ENCODE measurements around the gene ANXA6.
"Not testable (repeated sequence)": the region's sequence is repeated elsewhere in the genome, so short reads cannot be mapped to it uniquely, and the experiment has no call there.

ANXA6 gene
- total RNA-seq, result 336 reads per million, percentile 96 among the genes with 10 or more reads in this experiment

DNA sequence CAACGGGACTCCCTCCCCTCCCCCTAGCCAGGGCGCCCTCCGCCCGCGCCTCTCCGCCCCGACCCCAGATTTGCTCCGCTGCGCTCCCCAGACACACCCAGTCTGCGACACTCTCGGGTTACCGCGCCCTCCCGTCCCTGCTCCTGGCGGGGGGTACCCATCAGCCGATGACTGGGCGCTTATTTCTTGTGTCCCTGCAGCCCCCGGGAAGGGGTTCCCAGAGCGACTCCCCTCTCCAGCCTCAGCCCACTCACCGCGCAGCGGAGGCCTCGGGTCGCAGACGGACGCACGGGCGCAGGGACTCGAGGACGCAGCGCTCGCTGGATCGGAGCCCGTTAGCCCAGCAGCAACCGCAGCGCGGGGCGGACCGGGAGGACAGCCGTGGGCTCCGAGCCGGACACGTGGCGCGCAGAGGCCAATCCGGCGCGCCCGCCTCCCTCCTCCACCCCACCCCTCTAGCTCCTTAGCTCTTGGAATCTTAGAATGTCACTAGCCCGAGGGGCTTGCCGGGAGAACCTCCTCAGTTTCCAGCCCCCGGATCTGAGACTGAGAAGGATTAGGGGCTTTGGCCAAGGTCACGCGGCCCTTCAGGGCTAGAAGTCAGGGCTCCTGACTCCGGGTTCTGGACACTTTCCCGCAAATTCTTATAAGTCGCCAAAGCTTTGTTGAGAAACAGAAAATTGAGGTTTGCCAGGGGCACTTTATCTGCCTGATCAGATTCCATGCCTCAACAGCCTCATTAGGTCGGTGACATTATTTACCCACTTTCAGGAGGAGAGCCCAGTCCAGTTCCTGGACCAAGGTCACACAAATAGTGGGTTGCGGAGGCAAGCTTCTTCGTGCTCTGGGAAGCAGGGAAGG is at the start of gene ANXA6:
Gene ANXA6, minus strand, starts transcription at position 354 of the 861 bp plus-strand sequence. CDS start 9,878 bp downstream, outside the sequence.
- peak; percentile 59 for DNase-seq

DNA sequence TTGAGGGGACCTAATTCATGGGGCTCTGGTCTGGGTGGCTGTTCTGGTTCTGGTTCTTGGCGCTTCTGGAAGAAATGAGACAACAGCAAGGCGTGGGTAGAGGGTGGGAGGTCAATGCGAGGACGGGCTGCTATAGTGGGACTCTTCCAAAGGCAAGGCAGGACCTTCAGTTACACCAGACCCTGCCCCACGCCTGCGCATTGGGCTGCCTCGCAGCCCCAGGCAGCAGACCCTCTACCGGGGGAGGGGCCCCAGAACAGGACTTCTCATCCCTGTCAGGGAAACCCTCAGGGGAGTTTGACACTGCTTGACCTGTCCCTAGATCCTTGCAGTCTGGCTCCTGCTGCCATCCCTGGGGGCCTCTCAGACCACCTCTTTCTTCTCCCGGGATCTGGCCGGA is 47.8 kb upstream of the ANXA6 start:
- no peak for DNase-seq

DNA sequence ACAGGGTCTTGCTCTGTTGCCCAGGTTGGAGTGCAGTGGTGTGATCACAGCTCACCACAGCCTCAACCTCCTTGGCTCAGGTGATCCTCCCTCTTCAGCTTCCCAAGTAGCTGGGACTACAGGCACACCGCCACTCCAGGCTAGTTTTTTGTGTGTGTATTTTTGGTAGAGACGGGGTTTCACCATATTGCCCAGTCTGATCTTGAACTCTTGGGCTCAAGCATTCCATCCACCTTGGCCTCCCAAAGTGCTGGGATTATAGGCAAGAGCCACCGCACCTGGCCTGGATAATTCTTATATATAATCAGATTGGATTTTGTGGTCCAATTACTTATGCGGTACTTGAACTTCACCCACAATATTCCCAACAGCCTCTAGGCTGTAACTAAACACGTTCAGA is 46.5 kb upstream of the ANXA6 start:
- DNase-seq, result no peak

DNA sequence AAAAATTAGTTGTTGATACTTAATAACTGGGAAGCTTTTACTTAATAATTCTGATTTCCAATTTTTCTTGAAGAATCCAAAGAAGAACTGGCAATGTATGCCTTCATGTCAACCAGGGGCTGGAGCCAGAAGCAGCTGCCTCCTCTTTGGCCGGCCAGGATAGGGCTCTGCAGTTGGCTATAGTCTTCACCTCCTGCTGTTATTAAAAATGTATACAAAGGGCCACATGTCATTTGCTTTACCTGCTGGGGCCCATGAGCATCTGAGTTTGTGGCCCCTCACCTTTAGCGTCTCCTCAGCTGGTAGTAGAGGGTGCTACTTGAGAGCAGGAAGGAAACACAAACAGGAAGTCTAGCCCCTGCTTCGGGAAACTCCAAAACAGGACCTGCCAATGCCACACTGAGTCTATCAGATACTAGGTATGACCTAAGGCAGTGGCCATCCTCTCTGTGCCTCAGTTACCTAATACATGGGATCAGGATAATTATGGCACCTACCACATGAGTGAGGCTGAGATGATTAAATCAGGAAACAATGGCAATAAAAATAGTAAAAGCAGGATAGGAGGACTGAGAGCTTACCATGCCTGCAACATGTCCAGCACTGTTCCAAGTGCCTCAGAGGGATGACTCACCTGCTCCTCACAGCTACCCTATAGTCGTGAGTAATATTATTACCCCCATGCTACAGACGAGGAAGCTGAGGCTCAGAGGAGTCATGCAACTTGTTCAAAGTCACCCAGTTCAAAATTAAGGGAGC is 45.0 kb upstream of the ANXA6 start:
- DNase-seq, result peak; percentile 30

DNA sequence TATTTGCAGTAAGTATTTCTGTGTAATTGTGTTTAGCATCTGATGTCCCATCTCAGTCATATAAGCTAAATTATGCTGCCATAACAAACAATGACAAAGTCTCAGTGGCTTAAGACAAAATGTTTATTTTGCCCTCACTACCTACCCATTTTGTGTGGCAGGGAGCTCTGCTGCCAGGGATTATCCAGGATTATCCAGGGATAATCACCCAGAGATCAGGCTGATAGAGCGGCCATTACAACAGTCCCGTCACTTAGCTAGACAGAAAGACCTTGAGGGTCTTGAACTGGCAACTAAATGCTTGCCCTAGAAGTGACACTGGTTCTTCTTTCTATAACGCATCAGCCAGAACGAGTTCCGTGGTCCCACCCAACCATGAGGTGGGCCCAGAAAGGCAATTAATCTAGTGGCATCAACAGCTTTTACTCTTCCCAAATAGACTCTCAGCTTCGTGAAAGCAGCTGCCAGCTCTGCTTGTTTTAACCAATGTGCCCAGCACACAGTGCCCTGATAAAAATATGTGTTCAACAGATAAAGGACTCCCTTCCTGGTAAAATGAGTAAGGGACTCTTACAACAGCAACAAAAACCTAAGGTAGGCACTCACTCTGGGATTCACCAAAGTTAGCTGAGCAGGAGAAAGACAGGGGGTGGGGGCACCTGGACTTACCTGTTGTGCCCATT is 43.5 kb upstream of the ANXA6 start:
- DNase-seq, result no peak

DNA sequence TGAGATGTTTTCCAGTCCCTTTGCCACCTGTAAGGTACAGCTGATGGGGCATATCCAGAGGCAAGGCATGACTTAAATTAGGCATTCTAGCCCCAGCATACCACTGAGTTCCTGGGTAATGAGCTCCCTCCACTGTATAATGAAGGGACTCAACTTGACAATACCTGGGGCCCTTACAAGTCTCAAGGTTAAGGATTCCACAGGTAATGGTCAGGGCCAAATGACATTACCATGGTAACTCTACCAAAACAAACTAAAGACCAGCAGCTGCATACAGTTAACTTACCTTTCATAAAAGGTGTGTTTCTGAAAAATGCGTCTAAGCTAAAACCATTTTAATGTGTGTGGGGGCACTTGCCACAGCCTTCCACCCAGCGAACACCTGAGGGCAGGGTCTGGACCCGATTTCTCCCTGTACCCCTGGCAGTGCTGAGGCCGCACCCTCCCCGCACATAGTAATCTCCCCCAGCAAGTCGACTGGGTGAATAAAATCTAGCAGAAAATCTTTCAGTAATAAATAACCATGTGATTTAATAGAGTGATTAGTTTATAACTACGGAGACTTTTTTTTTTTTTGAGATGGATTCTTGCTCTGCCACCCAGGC is 42.1 kb upstream of the ANXA6 start:
- DNase-seq, result no peak

DNA sequence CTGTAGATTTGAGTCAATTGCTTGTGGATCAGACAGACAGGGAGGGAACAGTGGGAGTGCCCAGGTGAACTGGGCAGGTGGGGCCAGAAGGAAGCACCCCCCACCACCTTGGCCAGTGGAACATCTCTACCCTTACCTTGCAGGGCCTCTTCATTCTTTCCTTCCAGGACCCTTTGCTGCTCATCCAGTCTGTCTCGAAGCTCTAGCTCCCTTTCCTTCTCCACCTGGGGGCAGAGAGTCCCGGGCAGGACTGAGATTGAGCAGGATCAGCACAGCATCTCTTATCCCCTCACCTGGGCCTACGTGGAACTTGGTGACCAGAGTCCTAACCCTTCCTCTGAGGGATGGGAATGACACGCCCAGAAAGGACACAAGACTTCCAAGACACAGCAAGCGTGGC is 41.3 kb upstream of the ANXA6 start:
- DNase-seq, result no peak

DNA sequence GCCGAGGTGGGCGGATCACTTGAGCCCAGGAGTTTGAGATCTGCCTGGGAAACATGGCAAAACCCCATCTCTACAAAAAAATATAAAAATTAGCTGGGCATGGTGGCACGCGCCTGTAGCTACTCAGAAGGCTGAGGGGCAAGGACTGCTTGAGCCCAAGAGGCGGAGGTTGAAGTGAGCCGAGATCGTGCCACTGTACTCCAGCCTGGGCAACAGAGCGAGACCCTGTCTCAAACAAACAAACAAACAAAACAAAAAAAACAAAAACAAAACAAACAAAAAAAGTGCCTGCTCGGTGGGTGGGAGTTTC is 39.7 kb upstream of the ANXA6 start:
- DNase-seq, result not testable (repeated sequence)

DNA sequence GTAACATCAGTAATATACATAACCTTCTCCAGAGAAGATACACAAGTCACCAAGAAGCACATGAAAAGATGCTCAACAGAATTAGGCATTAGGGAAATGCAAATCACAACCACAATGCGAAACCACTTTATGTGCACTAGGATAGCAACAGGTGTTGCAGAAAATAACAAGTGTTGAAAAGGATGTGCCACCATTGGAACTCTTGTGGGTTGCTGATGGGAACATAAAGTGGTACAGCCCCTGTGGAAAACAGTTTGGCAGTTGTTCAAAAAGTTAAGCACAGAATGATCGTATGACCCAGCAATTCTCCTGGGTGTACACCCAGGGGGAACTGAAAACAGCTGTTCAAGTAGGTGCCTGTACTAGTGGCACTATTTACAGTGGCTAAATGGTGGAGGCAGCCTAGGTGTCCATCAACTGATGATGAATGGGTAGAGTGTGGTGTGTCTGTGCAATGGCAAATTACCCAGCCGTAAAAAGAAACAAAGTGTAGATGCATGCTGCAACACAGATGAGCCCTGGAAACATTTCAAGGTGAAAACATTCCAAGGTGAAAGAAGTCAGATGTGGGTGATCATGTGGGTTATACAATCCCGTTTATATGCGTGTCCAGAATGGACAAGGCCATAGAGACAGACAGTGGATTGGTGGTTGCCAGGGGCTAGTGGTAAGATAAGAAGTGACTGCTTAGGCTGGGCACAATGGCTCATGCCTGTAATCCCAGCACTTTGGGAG is 39.1 kb upstream of the ANXA6 start:
- DNase-seq, result no peak

DNA sequence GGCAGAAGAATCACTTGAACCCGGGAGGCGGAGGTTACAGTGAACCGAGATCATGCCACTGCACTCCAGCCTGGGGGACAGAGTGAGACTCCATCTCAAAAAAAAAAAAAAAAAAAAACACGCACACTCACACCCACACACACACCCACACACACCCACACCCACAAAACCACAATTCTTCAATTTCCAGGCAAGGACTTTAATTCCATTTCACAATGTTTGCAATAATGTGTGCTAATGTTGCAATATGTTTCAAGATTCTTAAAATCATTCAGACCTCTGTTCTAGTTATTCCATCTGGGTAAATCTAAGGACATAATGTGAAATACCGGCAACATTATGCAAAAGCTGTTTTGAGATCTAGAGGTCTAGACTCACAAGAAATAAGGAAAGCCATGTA is 38.0 kb upstream of the ANXA6 start:
- DNase-seq, result no peak

DNA sequence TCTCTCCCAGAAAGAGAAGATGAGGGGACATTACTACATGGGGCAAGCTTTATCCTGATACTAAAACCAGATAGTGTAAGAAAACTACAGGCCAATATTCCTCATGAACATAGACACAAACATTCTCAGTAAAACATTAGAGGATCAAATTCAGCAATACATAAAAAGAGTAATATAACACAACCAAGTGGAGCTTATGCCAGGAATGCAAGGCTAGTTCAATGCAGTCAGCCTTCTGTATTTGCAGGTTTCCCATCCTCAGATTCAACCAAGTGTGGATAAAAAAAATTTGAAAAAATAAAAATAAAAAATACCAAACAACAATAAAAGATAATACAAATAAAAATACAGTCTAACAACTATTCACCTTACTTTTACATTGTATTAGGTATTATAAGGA is 35.0 kb upstream of the ANXA6 start:
- DNase-seq, result no peak

DNA sequence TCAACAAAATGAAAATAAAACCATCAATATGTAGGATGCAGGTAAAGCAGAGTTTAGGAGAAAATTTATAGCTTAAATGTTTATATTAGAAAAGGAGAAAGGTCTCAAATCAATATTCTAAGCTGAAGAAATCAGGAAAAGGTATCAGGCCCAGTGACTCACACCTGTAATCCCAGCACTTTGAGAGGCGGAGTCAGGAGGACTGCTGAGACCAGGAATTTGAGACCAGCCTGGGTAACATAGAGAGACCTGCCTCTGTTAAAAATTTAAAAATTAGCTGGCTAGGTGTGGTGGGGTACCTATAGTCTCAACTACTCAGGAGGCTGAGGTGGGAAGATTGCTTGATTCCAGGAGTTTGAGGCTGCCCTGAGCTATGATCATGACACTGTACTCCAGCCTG is 34.1 kb upstream of the ANXA6 start:
- no peak for DNase-seq

DNA sequence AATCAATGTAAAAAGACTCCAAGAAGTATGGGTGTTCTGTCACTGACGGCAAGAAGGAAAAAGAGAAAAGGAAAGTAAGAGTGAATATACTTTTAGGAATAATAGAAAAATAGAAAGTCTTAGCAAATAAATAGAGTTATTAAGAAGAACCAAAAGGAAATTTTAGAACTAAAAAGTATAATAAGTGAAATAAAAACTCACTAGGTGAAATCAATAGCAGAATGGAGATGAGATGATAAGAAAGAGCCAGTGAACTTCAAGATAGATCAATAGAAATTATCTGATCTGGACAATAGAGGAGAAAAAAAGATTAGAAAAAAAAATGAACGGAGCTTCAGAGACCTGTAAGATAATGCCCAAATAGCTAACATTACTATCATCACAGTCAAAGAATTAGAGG is 31.6 kb upstream of the ANXA6 start:
- DNase-seq, result no peak

DNA sequence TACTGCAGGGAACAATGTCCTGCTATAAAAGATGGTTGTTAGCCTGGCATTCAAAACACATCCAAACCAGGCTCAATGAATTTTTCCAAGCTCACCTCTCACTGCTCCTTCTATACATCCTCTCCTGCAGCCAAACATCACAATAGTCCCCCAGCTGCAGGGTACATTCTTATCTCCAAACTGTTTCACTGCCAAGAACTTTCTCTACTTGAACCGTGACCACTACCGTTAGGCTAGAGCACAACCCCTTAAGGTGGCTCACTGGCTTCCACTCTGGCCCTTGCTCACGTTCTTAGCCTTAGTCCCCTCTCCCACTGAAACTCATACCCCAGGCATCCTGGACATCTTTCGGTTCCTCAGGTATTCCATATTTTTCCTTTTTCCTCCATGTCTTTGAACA is 29.0 kb upstream of the ANXA6 start:
- no peak for DNase-seq

DNA sequence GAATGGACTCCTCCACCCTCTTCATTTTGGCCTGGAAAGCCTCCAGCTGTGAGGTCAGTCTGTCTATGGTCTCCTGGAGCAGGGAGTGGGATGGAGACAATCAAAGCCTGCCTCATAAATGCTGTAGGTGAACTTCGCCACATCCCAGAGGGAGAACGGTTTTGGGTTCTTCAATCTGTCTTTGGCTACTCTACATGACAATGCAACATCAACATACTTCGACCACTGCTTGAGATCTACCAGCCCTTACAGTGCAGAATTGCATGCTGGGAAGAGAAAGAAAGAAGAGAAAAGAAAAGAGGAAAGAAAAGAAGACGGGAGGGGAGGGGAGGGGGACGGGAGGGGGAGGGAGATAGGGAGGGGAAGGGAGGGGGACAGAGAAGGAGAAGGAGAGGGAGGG is 28.5 kb upstream of the ANXA6 start:
- no peak for DNase-seq

DNA sequence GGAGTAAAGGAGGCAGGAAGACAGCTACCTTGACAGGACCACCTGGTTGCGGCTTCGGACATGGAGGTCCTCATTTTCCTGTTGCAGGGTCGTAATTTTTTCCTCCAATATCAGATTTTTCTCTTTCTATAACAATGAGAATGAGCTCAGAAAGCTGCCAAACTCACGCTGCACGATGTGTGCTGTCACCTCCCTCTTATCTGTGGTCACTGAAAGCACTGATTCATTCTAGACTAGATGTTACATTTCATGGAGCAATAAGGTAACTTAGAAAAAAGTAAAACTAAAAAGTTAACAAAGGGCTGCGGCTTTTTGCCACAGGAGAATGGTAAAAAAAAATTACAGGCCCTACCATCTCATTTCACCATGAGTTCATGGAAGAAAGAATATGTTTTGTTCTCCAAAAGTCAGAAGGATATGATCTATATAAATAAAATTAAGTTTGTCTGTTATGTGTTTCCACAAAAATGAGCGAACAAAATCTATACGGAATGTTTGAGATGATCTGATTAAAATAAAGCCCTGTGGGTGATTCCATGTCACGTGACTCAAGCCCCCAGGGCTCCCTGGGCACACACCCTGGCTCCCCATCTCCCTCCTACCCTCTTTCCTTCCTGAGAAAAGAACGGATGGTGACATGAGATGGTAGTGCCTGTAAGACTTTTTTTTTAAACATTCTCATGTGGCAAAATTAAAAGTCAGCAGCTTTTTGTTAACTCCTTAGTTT is 26.9 kb upstream of the ANXA6 start:
- DNase-seq, result no peak

DNA sequence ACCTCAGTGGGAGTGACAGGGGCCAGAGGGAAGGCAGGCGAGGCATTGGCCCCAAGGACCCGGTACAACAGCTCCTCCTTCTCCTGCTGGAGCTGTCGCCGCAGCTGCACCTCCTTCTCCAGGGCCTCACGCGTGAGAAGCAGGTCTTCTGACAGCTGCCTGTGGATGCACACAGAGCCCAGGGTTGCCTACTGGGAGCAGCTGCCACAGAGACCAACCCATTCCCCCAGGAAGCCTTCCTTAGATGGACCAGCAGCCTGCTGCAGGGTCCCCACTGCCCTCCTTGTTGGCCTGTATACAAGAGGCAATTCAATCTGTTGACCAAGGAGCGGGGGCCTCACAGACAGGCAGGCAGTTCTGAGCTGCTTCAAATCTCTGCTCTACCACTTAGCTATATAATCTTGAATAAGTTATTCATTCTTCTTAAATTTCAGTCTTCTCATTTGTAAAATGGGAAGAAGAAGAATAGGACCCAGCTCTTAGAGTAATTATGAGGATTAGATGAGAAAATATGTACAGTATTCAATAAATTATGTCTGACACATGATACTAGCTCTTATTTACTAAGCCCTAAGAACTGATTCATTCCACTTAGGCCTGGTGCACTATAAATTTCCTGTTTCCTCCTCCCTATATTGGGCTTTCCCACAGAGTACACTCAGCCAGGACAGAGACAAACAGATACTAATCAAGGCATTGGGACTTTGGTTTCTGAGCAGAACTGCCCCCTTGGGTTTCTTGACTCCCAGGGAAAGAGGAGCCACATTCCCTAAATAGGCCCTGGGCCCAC is 26.1 kb upstream of the ANXA6 start:
- DNase-seq, result no peak

DNA sequence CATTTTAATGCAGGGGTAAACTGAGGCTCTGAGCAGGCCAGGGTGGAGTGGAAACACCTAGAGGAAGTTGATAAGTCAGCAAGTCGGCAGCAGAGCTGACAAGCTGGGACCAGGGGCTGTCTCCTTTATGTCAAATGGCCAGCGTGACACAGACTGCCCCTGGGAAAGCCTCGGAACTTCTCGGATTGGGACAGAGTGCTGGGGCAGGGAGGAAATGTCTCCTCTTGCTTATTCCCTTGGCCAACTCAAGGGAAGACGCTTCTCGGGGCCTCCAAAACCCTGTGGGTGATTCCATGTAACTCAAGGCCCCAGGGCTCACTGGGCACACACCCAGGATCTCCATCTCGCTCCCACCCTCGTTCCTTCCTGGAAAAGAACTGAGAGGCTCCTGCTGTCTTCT is 25.4 kb upstream of the ANXA6 start:
- no peak for DNase-seq

DNA sequence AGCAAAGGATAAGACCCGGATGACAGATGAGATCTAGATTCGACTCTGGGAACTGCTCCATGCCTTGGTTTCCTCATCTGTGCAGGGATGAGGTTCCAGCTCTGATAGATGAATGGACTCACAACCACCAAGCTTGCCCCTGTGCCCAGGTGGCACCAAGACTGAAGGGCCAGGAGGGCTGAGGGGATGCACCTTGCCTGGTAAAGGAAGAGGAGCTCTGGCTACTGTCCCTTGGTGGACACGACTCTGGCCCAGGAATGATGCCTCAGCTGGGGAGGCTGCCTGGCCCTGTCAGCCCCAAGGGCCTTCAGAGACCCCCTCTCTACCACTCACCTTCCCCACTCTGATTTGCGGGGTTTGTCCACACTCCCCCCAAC is 24.9 kb upstream of the ANXA6 start:
- DNase-seq, result no peak

DNA sequence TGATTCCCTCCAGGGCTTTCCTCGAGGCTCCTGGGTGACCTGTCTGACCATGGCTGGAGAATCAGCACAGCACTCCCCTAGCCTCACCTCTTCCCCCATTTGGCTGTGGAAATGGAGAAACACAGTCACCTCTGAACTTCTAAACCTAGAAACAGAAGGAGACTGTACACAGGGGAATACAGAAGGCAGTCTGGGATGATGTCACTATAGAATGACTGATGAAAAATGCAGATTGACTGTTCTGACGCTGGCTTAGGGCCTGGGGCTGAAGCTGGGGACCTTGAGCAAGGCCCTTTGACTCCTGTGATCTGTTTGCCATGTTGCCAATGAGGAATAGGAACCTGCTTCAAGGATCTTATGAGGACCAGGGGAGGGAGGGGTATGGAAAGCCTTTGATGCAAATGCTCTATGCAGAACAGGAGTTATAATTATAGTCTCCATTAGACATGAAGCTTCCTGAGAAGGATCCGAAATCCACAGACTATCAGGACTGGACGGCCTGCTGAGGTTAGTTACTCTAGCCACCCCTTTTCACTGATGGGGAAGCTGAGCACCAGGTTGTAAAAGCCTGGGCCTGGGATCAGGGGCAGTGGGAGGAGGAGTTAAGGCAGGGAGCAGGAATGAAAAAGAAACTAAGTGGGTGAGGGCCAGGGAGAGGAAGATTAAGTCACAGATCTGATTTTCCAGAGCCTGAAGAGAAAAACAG is 24.4 kb upstream of the ANXA6 start:
- no peak for DNase-seq

Measured in effector CD4-positive, alpha-beta T cell (primary cell).